ENCODE results near the gene EGR4. TPM values are rescaled to one million over a fixed set of nuclear protein-coding genes. Genes with fewer than 3 reads are reported as not detected.

EGR4 gene
- total RNA-seq, 4 donors from 2014 or later, result not detected

DNA sequence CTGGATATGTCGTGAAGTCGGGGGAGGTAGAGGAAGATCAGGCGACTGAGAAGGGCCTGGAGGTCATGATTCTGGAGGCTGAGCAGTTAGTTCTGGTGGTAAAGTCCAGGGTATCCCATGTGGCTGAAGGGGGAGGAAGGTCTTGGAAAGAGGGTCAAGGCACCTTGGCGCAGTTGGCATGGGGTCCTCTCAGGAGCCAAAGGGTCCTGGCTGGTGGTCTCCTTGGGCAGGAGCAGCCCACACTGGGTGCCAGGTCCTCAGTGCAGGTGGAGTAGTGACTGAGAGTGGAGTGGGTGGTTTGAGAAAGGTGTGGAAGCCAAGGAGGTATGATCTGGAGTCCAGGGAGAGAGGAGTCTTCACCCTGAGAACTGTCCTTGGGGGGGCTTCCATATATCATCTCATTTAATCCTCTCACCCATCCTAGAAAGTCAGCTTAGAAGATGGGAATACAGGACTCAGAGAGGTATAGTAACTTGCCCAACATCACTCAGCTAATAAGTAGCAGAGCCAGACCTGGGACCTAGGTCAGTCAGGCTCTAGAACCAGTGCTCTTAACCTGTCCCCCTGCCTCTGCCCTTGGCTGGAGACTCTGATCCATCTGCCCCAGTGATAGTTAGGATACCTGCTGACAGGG lies 33.5 kb downstream of the EGR4 start:
- intact Hi-C loops (cut with DNase I; ENCODE audit: low total_unique reads), result no loop called here
- Histone ChIP-seq H3K36me3 (no peaks in the 10 kb centered on the region), H3K27ac (no peak overlapping the region), H3K4me3 (no peak overlapping the region), H3K9me3 (no peaks in the 10 kb centered on the region), H3K4me1 (no peaks in the 10 kb centered on the region), H3K27me3 (no peaks in the 10 kb centered on the region)
- no peak for TF ChIP-seq POLR2A (IDR thresholded peaks at IDR 0.05)
- TF ChIP-seq, protein P1, sequence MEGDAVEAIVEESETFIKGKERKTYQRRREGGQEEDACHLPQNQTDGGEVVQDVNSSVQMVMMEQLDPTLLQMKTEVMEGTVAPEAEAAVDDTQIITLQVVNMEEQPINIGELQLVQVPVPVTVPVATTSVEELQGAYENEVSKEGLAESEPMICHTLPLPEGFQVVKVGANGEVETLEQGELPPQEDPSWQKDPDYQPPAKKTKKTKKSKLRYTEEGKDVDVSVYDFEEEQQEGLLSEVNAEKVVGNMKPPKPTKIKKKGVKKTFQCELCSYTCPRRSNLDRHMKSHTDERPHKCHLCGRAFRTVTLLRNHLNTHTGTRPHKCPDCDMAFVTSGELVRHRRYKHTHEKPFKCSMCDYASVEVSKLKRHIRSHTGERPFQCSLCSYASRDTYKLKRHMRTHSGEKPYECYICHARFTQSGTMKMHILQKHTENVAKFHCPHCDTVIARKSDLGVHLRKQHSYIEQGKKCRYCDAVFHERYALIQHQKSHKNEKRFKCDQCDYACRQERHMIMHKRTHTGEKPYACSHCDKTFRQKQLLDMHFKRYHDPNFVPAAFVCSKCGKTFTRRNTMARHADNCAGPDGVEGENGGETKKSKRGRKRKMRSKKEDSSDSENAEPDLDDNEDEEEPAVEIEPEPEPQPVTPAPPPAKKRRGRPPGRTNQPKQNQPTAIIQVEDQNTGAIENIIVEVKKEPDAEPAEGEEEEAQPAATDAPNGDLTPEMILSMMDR (IDR thresholded peaks at IDR 0.05), result no peak
- no peak for DNase-seq

DNA sequence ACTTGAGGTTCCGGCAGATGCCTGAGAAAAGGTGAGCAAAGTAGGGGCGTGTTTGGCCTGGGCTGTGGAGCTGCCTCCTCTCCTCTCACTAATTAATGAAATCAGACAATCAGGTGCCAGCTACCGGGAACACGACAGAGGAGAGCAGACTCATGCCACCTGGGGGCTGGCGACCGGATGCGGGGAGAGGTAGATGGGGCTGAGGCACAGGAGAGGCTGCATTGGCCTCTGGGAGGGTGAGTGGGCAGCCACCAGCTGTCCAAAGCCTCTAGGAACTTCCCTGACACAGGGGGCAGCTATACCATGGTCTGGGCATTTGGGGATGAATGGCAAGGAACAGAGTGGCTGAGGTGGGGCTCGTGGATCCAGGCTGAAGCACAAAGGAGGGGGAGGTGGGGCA lies 34.1 kb downstream of the EGR4 start:
- Histone ChIP-seq H3K27ac (no peak overlapping the region), H3K27me3 (no peaks in the 10 kb centered on the region), H3K4me1 (no peaks in the 10 kb centered on the region), H3K36me3 (no peaks in the 10 kb centered on the region), H3K9me3 (no peaks in the 10 kb centered on the region), H3K4me3 (no peak overlapping the region)
- DNase-seq, result no peak
- intact Hi-C loops (cut with DNase I; ENCODE audit: low total_unique reads), result no loop called here
- TF ChIP-seq, protein P1 (IDR thresholded peaks at IDR 0.05), result no peak
- TF ChIP-seq POLR2A (IDR thresholded peaks at IDR 0.05), result no peak

DNA sequence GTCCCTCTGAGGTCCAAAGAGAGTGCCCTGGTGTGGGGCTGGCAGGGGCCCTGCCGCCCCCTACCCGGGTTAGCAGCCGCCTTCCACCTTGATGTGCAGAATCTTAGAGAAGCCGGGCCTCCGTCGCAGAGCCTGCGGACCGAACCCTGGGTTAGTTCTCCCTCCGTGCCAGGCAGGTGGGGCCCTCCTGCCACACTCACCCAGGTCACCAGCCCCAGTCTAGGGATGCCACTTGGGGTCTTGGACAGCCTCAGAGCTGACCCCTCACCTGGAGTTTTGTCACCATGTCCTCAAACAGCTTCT lies 34.5 kb downstream of the EGR4 start:
- Histone ChIP-seq H3K4me1 (no peaks in the 10 kb centered on the region), H3K27ac (no peak overlapping the region), H3K4me3 (no peak overlapping the region), H3K36me3 (no peaks in the 10 kb centered on the region), H3K27me3 (no peaks in the 10 kb centered on the region), H3K9me3 (no peaks in the 10 kb centered on the region)
- DNase-seq, result no peak
- TF ChIP-seq, protein P1 (IDR thresholded peaks at IDR 0.05), result no peak
- TF ChIP-seq POLR2A (IDR thresholded peaks at IDR 0.05), result no peak
- intact Hi-C loops (cut with DNase I; ENCODE audit: low total_unique reads), result no loop called here

DNA sequence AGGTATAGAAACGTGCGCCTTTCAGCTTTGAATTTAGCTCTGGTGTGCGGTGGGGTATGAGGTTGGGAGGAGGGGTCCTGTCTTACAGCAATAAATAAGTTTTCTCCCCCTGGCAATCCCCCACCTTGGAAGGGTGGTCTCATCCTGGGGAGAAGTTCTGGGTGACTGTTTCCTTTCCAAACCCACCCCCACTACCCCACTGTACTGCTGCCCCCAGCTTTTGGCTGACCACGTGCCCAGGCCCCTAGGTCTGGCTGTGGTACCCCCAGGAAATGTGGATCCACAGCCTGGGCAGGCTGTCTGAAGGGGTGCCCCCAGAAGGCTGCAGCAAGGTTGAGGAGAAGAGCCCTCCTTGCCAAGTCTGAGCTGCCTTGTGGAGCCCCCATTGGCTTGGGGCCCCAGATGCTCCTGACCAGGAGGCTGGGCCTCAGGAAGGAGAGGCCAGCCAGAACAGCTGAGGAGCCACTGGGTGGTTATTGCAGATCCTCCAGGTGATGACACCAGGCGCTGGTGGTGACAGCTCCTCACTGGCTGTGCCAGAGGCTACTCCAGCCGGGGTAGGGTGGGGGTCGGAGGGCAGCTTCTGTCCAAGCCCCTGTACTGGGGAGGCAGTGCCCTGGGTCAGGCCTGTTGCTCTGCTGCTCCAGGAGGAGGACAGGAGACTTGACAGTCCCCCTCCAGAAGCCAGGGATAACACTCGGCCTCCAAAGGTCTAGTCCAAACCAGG lies 35.0 kb downstream of the EGR4 start:
- Histone ChIP-seq H3K4me1 (no peaks in the 10 kb centered on the region), H3K36me3 (no peaks in the 10 kb centered on the region), H3K27me3 (no peaks in the 10 kb centered on the region), H3K4me3 (no peak overlapping the region), H3K9me3 (no peaks in the 10 kb centered on the region), H3K27ac (no peak overlapping the region)
- DNase-seq, result no peak
- intact Hi-C loops (cut with DNase I; ENCODE audit: low total_unique reads), result no loop called here
- TF ChIP-seq, protein P1 (IDR thresholded peaks at IDR 0.05), result no peak
- no peak for TF ChIP-seq POLR2A (IDR thresholded peaks at IDR 0.05)

DNA sequence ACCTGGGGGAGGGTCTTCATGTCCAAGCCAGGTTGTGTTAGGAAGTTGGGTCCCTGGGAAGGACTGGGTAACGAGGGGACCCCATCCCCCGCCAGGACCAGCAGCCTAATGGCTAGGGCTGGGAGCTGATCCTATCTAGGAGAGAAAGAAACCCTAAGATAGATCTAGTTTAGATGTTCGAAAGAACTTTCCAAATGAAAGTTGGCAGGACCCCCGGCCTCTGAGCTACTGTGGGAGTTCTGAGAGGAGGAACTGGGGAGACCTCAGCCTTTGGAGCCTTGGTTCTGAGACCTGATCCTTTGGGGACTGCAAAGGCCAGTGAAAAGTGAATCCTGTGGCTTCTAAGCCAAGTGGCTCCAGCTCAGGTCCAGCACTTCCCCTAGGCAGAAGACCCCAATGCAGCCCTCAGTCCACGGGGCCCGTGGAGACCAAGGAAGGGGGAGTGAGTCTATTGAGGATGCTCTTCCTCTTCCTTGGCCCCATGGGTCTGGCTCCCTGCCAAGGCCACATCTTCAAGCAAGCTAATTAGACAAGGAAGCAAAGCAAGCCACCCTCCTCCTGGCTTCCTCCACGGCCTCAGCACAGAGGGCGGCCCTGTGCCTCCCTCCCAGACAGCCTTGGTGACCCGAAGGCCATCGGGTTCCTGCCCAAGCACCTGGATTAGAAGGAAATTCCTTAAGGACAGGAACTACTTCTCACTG lies 35.8 kb downstream of the EGR4 start:
- H3K9me3 ChIP-seq, result no peaks in the 10 kb centered on the region
- H3K4me3 ChIP-seq, result no peak overlapping the region
- H3K27ac ChIP-seq, result no peak overlapping the region
- H3K4me1 ChIP-seq, result no peaks in the 10 kb centered on the region
- no peaks in the 10 kb centered on the region for H3K27me3 ChIP-seq
- intact Hi-C loops (cut with DNase I; ENCODE audit: low total_unique reads), result no loop called here
- H3K36me3 ChIP-seq, result no peaks in the 10 kb centered on the region
- DNase-seq, result no peak
- TF ChIP-seq, protein P1 (IDR thresholded peaks at IDR 0.05), result no peak
- TF ChIP-seq POLR2A (IDR thresholded peaks at IDR 0.05), result no peak

Data from uterus (tissue), 4 donors.